Activated CD4-positive, alpha-beta T cell treated with anti-CD3 and anti-CD28 coated beads for 36 hours (primary cell): ENCODE data around the gene ADARB2. TPM values are rescaled to one million over a fixed set of nuclear protein-coding genes. Genes with fewer than 3 reads are reported as not detected.

Experiments
- ATAC-seq: fragments of 200-7000 bp; cut with Tn5 transposase; one replicate; pipeline ENCODE4 v1.10.0; 2021; ENCODE audit warnings: mild to moderate bottlenecking, moderate library complexity
- CTCF ChIA-PET: fragments of 350-600 bp; sonication (Branson Sonifier 250); formaldehyde crosslinking; loops from one replicate; lab custom pipeline; 2021; ENCODE audit warnings: antibody characterized with exemption; lab: Charles Lee
- POLR2A ChIA-PET: fragments of 350-600 bp; sonication (Branson Sonifier 250); formaldehyde crosslinking; loops from one replicate; lab custom pipeline; 2021; ENCODE audit warnings: antibody characterized with exemption, inconsistent platforms; lab: Charles Lee
- DNase-seq: peaks from one replicate; pipeline ENCODE4 v3.0.0-alpha.2; 2020
- H3K27ac Mint-ChIP-seq: one replicate; pipeline ENCODE4 v1.8.0; 2021; ENCODE audit warnings: mixed read lengths
- H3K27me3 Mint-ChIP-seq: one replicate; pipeline ENCODE4 v1.8.0; 2021; ENCODE audit warnings: mixed read lengths
- H3K36me3 Mint-ChIP-seq: one replicate; pipeline ENCODE4 v1.8.0; 2021; ENCODE audit warnings: low read depth, mixed read lengths
- H3K4me1 Mint-ChIP-seq: one replicate; pipeline ENCODE4 v1.8.0; 2021; ENCODE audit warnings: mixed read lengths
- H3K4me3 Mint-ChIP-seq: one replicate; pipeline ENCODE4 v1.8.0; 2021; ENCODE audit warnings: mild to moderate bottlenecking, moderate library complexity, mixed read lengths
- H3K9me3 Mint-ChIP-seq: one replicate; pipeline ENCODE4 v1.8.0; 2021; ENCODE audit warnings: low read depth, mixed read lengths
- intact Hi-C, 2 experiments: fragments of 100-400 bp; cut with DNase I in 1 of 2; cut with micrococcal nuclease in 1 of 2; formaldehyde crosslinking; loops; one replicate each; pipeline versions ENCODE4 v1.14.2 to v1.15.1; 2022 to 2024; cut with DNase I, micrococcal nuclease
- total RNA-seq, 2 experiments: library from RNA; stranded (reverse); gene quantifications; one replicate each; pipeline ENCODE4 v1.2.3, GENCODE V29; 2021

The ADARB2 gene
- total RNA-seq, 2 experiments from 2014 or later, result not detected

GRCh38 chr10:1556496-1556895 is 180.8 kb downstream of the ADARB2 start:
- H3K9me3 Mint-ChIP-seq, result no peaks in the 10 kb centered on the region
- no peak overlapping the region for H3K27ac Mint-ChIP-seq
- H3K27me3 Mint-ChIP-seq, result peaks cover 7% of the 10 kb centered on the region
- ChIA-PET POLR2A (no interaction called here), CTCF (interaction anchor here (0.7 kb wide), 1 partner anchor 69 kb away, joined by 3 read pairs; no protein-coding TSS in a partner anchor)
- intact Hi-C loops, result no loop called here
- no peak overlapping the region for H3K4me3 Mint-ChIP-seq
- no peaks in the 10 kb centered on the region for H3K36me3 Mint-ChIP-seq
- DNase-seq, result no peak
- H3K4me1 Mint-ChIP-seq, result no peaks in the 10 kb centered on the region
- no peak for ATAC-seq

- no peak for ATAC-seq
- H3K4me3 Mint-ChIP-seq, result no peak overlapping the region
These were observed 183.4 kb downstream of the ADARB2 start for GRCh38 chr10:1553951-1554350.

GRCh38 chr10:1552881-1553670 is 184.2 kb downstream of the ADARB2 start:
- ChIA-PET CTCF (no interaction called here), POLR2A (no interaction called here)
- H3K9me3 Mint-ChIP-seq, result peaks cover 4% of the 10 kb centered on the region

More at GRCh38 chr10:1553951-1554350, 183.4 kb downstream of the ADARB2 start:
- DNase-seq, result no peak
- CTCF ChIA-PET, result no interaction called here
- Mint-ChIP-seq H3K36me3 (no peaks in the 10 kb centered on the region), H3K27ac (no peak overlapping the region), H3K4me1 (no peaks in the 10 kb centered on the region), H3K27me3 (peaks cover 3% of the 10 kb centered on the region), H3K9me3 (no peaks in the 10 kb centered on the region)
- POLR2A ChIA-PET, result interaction anchor here (0.6 kb wide), 1 partner anchor 674 kb away, joined by 3 read pairs; no protein-coding TSS in a partner anchor
- intact Hi-C loops, result no loop called here

GRCh38 chr10:1552406-1552805 is 184.9 kb downstream of the ADARB2 start:
- H3K27me3 Mint-ChIP-seq, result no peaks in the 10 kb centered on the region
- H3K4me3 Mint-ChIP-seq, result no peak overlapping the region
- no peak for DNase-seq
- H3K4me1 Mint-ChIP-seq, result no peaks in the 10 kb centered on the region
- CTCF ChIA-PET, result no interaction called here
- H3K36me3 Mint-ChIP-seq, result no peaks in the 10 kb centered on the region
- peaks cover 4% of the 10 kb centered on the region for H3K9me3 Mint-ChIP-seq
- intact Hi-C loops, result no loop called here
- no peak for ATAC-seq
- POLR2A ChIA-PET, result no interaction called here
- no peak overlapping the region for H3K27ac Mint-ChIP-seq

More at GRCh38 chr10:1552881-1553670, 184.2 kb downstream of the ADARB2 start:
- intact Hi-C loops, result no loop called here
- Mint-ChIP-seq H3K36me3 (no peaks in the 10 kb centered on the region), H3K4me3 (no peak overlapping the region), H3K4me1 (no peaks in the 10 kb centered on the region), H3K27ac (no peak overlapping the region), H3K27me3 (no peaks in the 10 kb centered on the region)
- ATAC-seq, result no peak
- DNase-seq, result no peak

- H3K27ac Mint-ChIP-seq, result no peak overlapping the region
- ChIA-PET CTCF (no interaction called here), POLR2A (no interaction called here)
- H3K36me3 Mint-ChIP-seq, result no peaks in the 10 kb centered on the region
- H3K9me3 Mint-ChIP-seq, result peaks cover 4% of the 10 kb centered on the region
- no peaks in the 10 kb centered on the region for H3K4me1 Mint-ChIP-seq
- no peak for DNase-seq
- ATAC-seq, result no peak
- no peaks in the 10 kb centered on the region for H3K27me3 Mint-ChIP-seq
- intact Hi-C loops, result no loop called here
- no peak overlapping the region for H3K4me3 Mint-ChIP-seq
These were observed 185.5 kb downstream of the ADARB2 start for GRCh38 chr10:1551636-1552338.

- POLR2A ChIA-PET, result no interaction called here
- intact Hi-C loops, result no loop called here
- H3K9me3 Mint-ChIP-seq, result peaks cover 4% of the 10 kb centered on the region
These were observed 186.7 kb downstream of the ADARB2 start for GRCh38 chr10:1550616-1551015.

GRCh38 chr10:1550291-1550595 is 187.1 kb downstream of the ADARB2 start:
- Mint-ChIP-seq H3K36me3 (no peaks in the 10 kb centered on the region), H3K27ac (no peak overlapping the region), H3K4me1 (no peaks in the 10 kb centered on the region), H3K27me3 (no peaks in the 10 kb centered on the region), H3K9me3 (peaks cover 4% of the 10 kb centered on the region), H3K4me3 (no peak overlapping the region)
- CTCF ChIA-PET, result no interaction called here
- ATAC-seq (no peak), DNase-seq (no peak)
- intact Hi-C loops, result no loop called here
- POLR2A ChIA-PET, result no interaction called here

More at GRCh38 chr10:1550616-1551015, 186.7 kb downstream of the ADARB2 start:
- CTCF ChIA-PET, result no interaction called here
- no peaks in the 10 kb centered on the region for H3K4me1 Mint-ChIP-seq
- no peak for DNase-seq
- H3K27ac Mint-ChIP-seq, result no peak overlapping the region
- ATAC-seq, result no peak
- no peak overlapping the region for H3K4me3 Mint-ChIP-seq
- H3K36me3 Mint-ChIP-seq, result no peaks in the 10 kb centered on the region
- no peaks in the 10 kb centered on the region for H3K27me3 Mint-ChIP-seq

- intact Hi-C loops, result no loop called here
- no peak overlapping the region for H3K4me3 Mint-ChIP-seq
- peaks cover 4% of the 10 kb centered on the region for H3K9me3 Mint-ChIP-seq
- ATAC-seq (no peak), DNase-seq (no peak)
- H3K4me1 Mint-ChIP-seq, result no peaks in the 10 kb centered on the region
- POLR2A ChIA-PET, result no interaction called here
- H3K27me3 Mint-ChIP-seq, result no peaks in the 10 kb centered on the region
- CTCF ChIA-PET, result no interaction called here
- H3K36me3 Mint-ChIP-seq, result no peaks in the 10 kb centered on the region
- no peak overlapping the region for H3K27ac Mint-ChIP-seq
These were observed 187.6 kb downstream of the ADARB2 start for GRCh38 chr10:1549591-1550290.

- CTCF ChIA-PET, result no interaction called here
- H3K4me3 Mint-ChIP-seq, result no peak overlapping the region
- POLR2A ChIA-PET, result no interaction called here
- ATAC-seq, result no peak
- no peak for DNase-seq
- intact Hi-C loops, result no loop called here
- H3K4me1 Mint-ChIP-seq, result no peaks in the 10 kb centered on the region
- no peak overlapping the region for H3K27ac Mint-ChIP-seq
- H3K9me3 Mint-ChIP-seq, result peaks cover 4% of the 10 kb centered on the region
- no peaks in the 10 kb centered on the region for H3K27me3 Mint-ChIP-seq
- H3K36me3 Mint-ChIP-seq, result no peaks in the 10 kb centered on the region
These were observed 188.7 kb downstream of the ADARB2 start for GRCh38 chr10:1548596-1548995.

GRCh38 chr10:1548146-1548545 is 189.2 kb downstream of the ADARB2 start:
- Mint-ChIP-seq H3K4me3 (no peak overlapping the region), H3K9me3 (peaks cover 4% of the 10 kb centered on the region), H3K4me1 (no peaks in the 10 kb centered on the region), H3K27me3 (no peaks in the 10 kb centered on the region), H3K36me3 (no peaks in the 10 kb centered on the region), H3K27ac (no peak overlapping the region)
- ATAC-seq, result no peak
- POLR2A ChIA-PET, result no interaction called here
- CTCF ChIA-PET, result no interaction called here
- DNase-seq, result no peak
- intact Hi-C loops, result no loop called here

- H3K36me3 Mint-ChIP-seq, result no peaks in the 10 kb centered on the region
- DNase-seq (no peak), ATAC-seq (no peak)
- H3K27me3 Mint-ChIP-seq, result no peaks in the 10 kb centered on the region
- POLR2A ChIA-PET, result no interaction called here
- CTCF ChIA-PET, result no interaction called here
- intact Hi-C loops, result no loop called here
- H3K9me3 Mint-ChIP-seq, result peaks cover 4% of the 10 kb centered on the region
- H3K4me3 Mint-ChIP-seq, result no peak overlapping the region
- H3K27ac Mint-ChIP-seq, result no peak overlapping the region
- no peaks in the 10 kb centered on the region for H3K4me1 Mint-ChIP-seq
These were observed 190.8 kb downstream of the ADARB2 start for GRCh38 chr10:1546431-1547110.
